HG02588 (cell line): ENCODE results near the gene SNORC.

Source experiments
- ATAC-seq: cut with Tn5 transposase; IDR thresholded peaks from one replicate; pipeline ENCODE4 v1.9.1; 2021; ENCODE audit warnings: mild to moderate bottlenecking, moderate library complexity; ENCODE audit not compliant: unreplicated experiment

SNORC gene

GRCh38 chr2:232882085-232882484 is 12.0 kb downstream of the SNORC start:
- no peak for ATAC-seq

GRCh38 chr2:232882505-232883115 is 12.5 kb downstream of the SNORC start:
- no peak for ATAC-seq

- ATAC-seq: no peak
Measured at GRCh38 chr2:232883116-232883721, 13.2 kb downstream of the SNORC start.

GRCh38 chr2:232884001-232884421 is 13.9 kb downstream of the SNORC start:
- ATAC-seq: no peak

GRCh38 chr2:232884549-232885263 is 14.6 kb downstream of the SNORC start:
- no peak for ATAC-seq

GRCh38 chr2:232885264-232885961 is 15.3 kb downstream of the SNORC start:
- ATAC-seq: no peak

GRCh38 chr2:232886176-232886575 is 16.1 kb downstream of the SNORC start:
- ATAC-seq: no peak

GRCh38 chr2:232886632-232887031 is 16.6 kb downstream of the SNORC start:
- no peak for ATAC-seq

- no peak for ATAC-seq
Measured at GRCh38 chr2:232887171-232887850, 17.2 kb downstream of the SNORC start.

- ATAC-seq: no peak
Measured at GRCh38 chr2:232888099-232888836, 18.2 kb downstream of the SNORC start.

- ATAC-seq: no peak
Measured at GRCh38 chr2:232888839-232889529, 18.9 kb downstream of the SNORC start.

GRCh38 chr2:232889876-232890401 is 19.9 kb downstream of the SNORC start:
- no peak for ATAC-seq

- no peak for ATAC-seq
Measured at GRCh38 chr2:232890536-232890895, 20.5 kb downstream of the SNORC start.

- ATAC-seq: no peak
Measured at GRCh38 chr2:232890896-232891601, 21.0 kb downstream of the SNORC start.

GRCh38 chr2:232891621-232892071 is 21.6 kb downstream of the SNORC start:
- no peak for ATAC-seq

GRCh38 chr2:232892221-232892620 is 22.2 kb downstream of the SNORC start:
- ATAC-seq: no peak

- no peak for ATAC-seq
Measured at GRCh38 chr2:232892843-232893242, 22.8 kb downstream of the SNORC start.

GRCh38 chr2:232893834-232894233 is 23.8 kb downstream of the SNORC start:
- ATAC-seq: no peak

GRCh38 chr2:232894251-232894650 is 24.2 kb downstream of the SNORC start:
- no peak for ATAC-seq
